Tibial nerve (tissue), 4 donors: ENCODE measurements around the gene OXER1.

ENCODE experiments used
- CTCF ChIP-seq, 5 experiments: fragments of 200-600 bp in 3 of 5; fragments of 450-650 bp in 2 of 5; sonication (generic) in 3 of 5; IDR thresholded peaks; one replicate each; pipeline ENCODE4 v1.5.1; 2016 to 2019; ENCODE audit warnings: antibody characterized with exemption in 5 of 5, mild to moderate bottlenecking in 3 of 5, moderate library complexity in 2 of 5
- EP300 ChIP-seq, 2 donors: sonication (generic); formaldehyde crosslinking; IDR thresholded peaks; one replicate each; pipeline ENCODE4 v1.6.1; 2017; ENCODE audit warnings: antibody characterized with exemption in 2 of 2, mild to moderate bottlenecking in 1 of 2
- POLR2A ChIP-seq, 2 donors: fragments of 450-650 bp; IDR thresholded peaks; one replicate each; pipeline ENCODE4 v1.6.1; 2017; ENCODE audit warnings: antibody characterized with exemption in 2 of 2, mild to moderate bottlenecking in 2 of 2, moderate library complexity in 2 of 2

DNA sequence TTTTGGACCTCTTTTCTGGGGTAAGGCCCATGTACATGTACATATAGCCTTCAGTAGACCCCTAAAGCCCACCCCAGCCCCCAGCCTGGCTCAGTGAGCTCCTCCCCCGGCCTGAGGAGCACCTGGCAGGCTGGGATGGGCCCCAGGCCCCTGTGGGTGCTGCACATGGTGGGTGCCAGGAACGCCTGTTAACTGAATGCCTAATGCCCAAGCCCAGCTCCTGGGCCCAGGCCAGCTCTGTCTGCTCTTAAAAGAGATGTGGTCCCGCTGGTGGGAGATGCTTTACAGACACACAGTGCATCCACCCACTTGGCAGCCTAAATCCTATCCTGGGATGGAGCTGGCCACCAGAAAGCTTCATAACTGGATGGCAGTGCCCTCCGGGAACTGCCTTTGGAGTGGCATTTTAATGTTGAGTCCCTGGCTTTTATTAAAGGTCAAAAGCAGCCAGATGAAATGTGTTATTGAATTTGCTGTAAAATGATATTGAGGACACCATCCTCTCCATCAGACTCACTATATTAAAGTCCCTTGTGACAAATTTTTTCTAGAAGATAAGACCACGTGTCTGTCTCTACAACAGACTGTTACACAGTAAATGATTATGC is 7.7 kb upstream of the OXER1 start:
- TF ChIP-seq CTCF (IDR thresholded peaks at IDR 0.05) (no peak), EP300 (IDR thresholded peaks at IDR 0.05) (no peak), POLR2A (IDR thresholded peaks at IDR 0.05) (no peak)
